Body of pancreas (tissue), 4 donors: Measurements from ENCODE around the gene RNU1-3. TPM values are rescaled to one million over a fixed set of nuclear protein-coding genes. Genes with fewer than 3 reads are reported as not detected.
"Not testable (repeated sequence)": the region's sequence is repeated elsewhere in the genome, so short reads cannot be mapped to it uniquely, and the experiment has no call there.

Experiments used
- ATAC-seq: fragments of 150-250 bp; one replicate; pipeline ENCODE4 v1.9.1; 2016
- DNase-seq, 4 donors: peaks; one replicate each; pipeline ENCODE4 v3.0.0-alpha.2; 2019
- H3K27ac ChIP-seq, 4 donors: fragments of 200-600 bp; sonication (generic); 1 replicate in 3 of 4; 2 replicates in 1 of 4; pipeline versions ENCODE4 v1.5.1 to v1.6.1; 2016 to 2019; ENCODE audit warnings: mild to moderate bottlenecking in 1 of 4, mixed read lengths in 1 of 4, moderate library complexity in 1 of 4
- H3K27me3 ChIP-seq, 2 donors: fragments of 200-600 bp; sonication (generic); one replicate each; pipeline ENCODE4 v1.6.0; 2016; ENCODE audit warnings: mild to moderate bottlenecking in 1 of 2
- H3K36me3 ChIP-seq, 2 donors: fragments of 200-600 bp; sonication (generic); replicated peaks in 1 of 2; 2 replicates each; pipeline ENCODE4 v1.5.1; 2016; ENCODE audit warnings: low read depth in 2 of 2; ENCODE audit not compliant: insufficient read depth in 1 of 2
- H3K4me1 ChIP-seq: fragments of 200-600 bp; sonication (generic); one replicate; pipeline ENCODE4 v1.6.0; 2016
- H3K4me3 ChIP-seq, 2 donors: fragments of 200-600 bp; sonication (generic); 1 replicate in 1 of 2; 2 replicates in 1 of 2; pipeline ENCODE4 v1.5.1; 2016 to 2019
- H3K9me3 ChIP-seq, 3 donors: fragments of 200-600 bp; sonication (generic); 1 replicate in 2 of 3; 2 replicates in 1 of 3; pipeline ENCODE4 v1.5.1; 2016
- CTCF ChIP-seq, 7 experiments: fragments of 450-650 bp in 4 of 7; fragments of 200-600 bp in 3 of 7; sonication (generic) in 3 of 7; IDR thresholded peaks; one replicate each; pipeline ENCODE4 v1.5.1; 2016 to 2019; ENCODE audit warnings: antibody characterized with exemption in 7 of 7
- POLR2A ChIP-seq, 3 donors: fragments of 450-650 bp; IDR thresholded peaks; one replicate each; pipeline ENCODE4 v1.6.1; 2016; ENCODE audit warnings: antibody characterized with exemption in 3 of 3, mild to moderate bottlenecking in 2 of 3
- WGBS, 2 donors: methylation state at CpG; one replicate each; pipeline ENCODE4 v1.1.5; 2017; 5-methylcytosine and 5-hydroxymethylcytosine counted together
- intact Hi-C: fragments of 100-400 bp; cut with DNase I; formaldehyde crosslinking; loops from one replicate; pipeline ENCODE4 v1.15.1; 2023
- total RNA-seq, 2 donors: library from RNA; depleted of rRNA; stranded (reverse); fragments of >200 nt; gene quantifications; one replicate each; pipeline ENCODE4 v1.1.0, GENCODE V29; 2016

The RNU1-3 gene
- total RNA-seq, 2 donors from 2014 or later, result under 0.01 to 15,479 TPM

- 89 to 91% methylated on average over 25 of the region's 25 CpGs for WGBS, 2 donors
- DNase-seq, result peak in 2 of 4 donors; percentile 18 to 33
- no peak overlapping the region for H3K27ac ChIP-seq
- intact Hi-C loops, result no loop called here
- ATAC-seq, result no peak
- no peaks in the 10 kb centered on the region for H3K9me3 ChIP-seq
- H3K4me1 ChIP-seq, result peaks cover 16% of the 10 kb centered on the region
- H3K4me3 ChIP-seq, result no peak overlapping the region
- TF ChIP-seq POLR2A (IDR thresholded peaks at IDR 0.05), result no peak
- TF ChIP-seq CTCF (IDR thresholded peaks at IDR 0.05), result no peak
- peaks cover 7 to 20% of the 10 kb centered on the region in 2 donors for H3K36me3 ChIP-seq
- no peaks in the 10 kb centered on the region for H3K27me3 ChIP-seq
Observed at GRCh38 chr1:16625497-16626408, 41.0 kb downstream of the RNU1-3 start.

GRCh38 chr1:16623812-16624719, 42.7 kb downstream of the RNU1-3 start:
- WGBS, 2 donors, result 51 to 52% methylated on average over 21 to 27 of the region's 27 CpGs
- intact Hi-C loops, result loop anchor here (5.0 kb wide), 1 partner anchor 323 kb away; no protein-coding TSS in a partner anchor
- Histone ChIP-seq H3K4me1 (peaks cover 16% of the 10 kb centered on the region), H3K27ac (peak overlapping the region; percentile 57 to 68 (median 66)), H3K36me3 (peaks cover 7 to 19% of the 10 kb centered on the region in 2 donors)
- TF ChIP-seq CTCF (IDR thresholded peaks at IDR 0.05), result peak in 1 of 7 experiments; percentile 20
- not testable (repeated sequence) for H3K4me3 ChIP-seq, H3K27me3 ChIP-seq, H3K9me3 ChIP-seq
- ATAC-seq (peak; percentile 74), DNase-seq (peak; percentile 83 to 99 (median 93))

GRCh38 chr1:16623337-16623736, 43.4 kb downstream of the RNU1-3 start:
- peak; percentile 25 for ATAC-seq
- H3K4me1 ChIP-seq, result peaks cover 16% of the 10 kb centered on the region
- H3K27ac ChIP-seq, result peak overlapping the region; percentile 57 to 68 (median 66)
- H3K9me3 ChIP-seq, H3K4me3 ChIP-seq, H3K27me3 ChIP-seq: not testable (repeated sequence)
- H3K36me3 ChIP-seq, result peaks cover 7 to 17% of the 10 kb centered on the region in 2 donors
- peak; percentile 68 to 94 (median 84) for DNase-seq
- intact Hi-C loops, result loop anchor here (5.0 kb wide), 1 partner anchor 324 kb away; no protein-coding TSS in a partner anchor
- WGBS, 2 donors, result 40 to 48% methylated on average over 7 of the region's 7 CpGs

- H3K27ac ChIP-seq, H3K27me3 ChIP-seq, H3K4me3 ChIP-seq, ATAC-seq, H3K9me3 ChIP-seq: not testable (repeated sequence)
- Histone ChIP-seq H3K4me1 (peaks cover 16% of the 10 kb centered on the region), H3K36me3 (peaks cover 7 to 15% of the 10 kb centered on the region in 2 donors)
- intact Hi-C loops, result loop anchor here (5.0 kb wide), 1 partner anchor 326 kb away; no protein-coding TSS in a partner anchor
- 86 to 87% methylated on average over 9 of the region's 9 CpGs for WGBS, 2 donors
- peak in 3 of 4 donors; percentile 7 to 29 (median 14) for DNase-seq
Observed at GRCh38 chr1:16621681-16622315, 45.0 kb downstream of the RNU1-3 start.

GRCh38 chr1:16621300-16621658, 45.5 kb downstream of the RNU1-3 start:
- Histone ChIP-seq H3K4me3 (no peak overlapping the region), H3K9me3 (no peaks in the 10 kb centered on the region), H3K27ac (no peak overlapping the region), H3K36me3 (peaks cover 7 to 12% of the 10 kb centered on the region in 2 donors), H3K4me1 (peaks cover 16% of the 10 kb centered on the region), H3K27me3 (no peaks in the 10 kb centered on the region)
- intact Hi-C loops, result loop anchor here (5.0 kb wide), 1 partner anchor 326 kb away; no protein-coding TSS in a partner anchor
- 86% methylated on average over 2 of the region's 2 CpGs for WGBS, 2 donors
- DNase-seq (no peak), ATAC-seq (no peak)
- TF ChIP-seq POLR2A (IDR thresholded peaks at IDR 0.05), result no peak
- no peak for TF ChIP-seq CTCF (IDR thresholded peaks at IDR 0.05)

- 85 to 86% methylated on average over 21 of the region's 21 CpGs for WGBS, 2 donors
- not testable (repeated sequence) for H3K27ac ChIP-seq, ATAC-seq, H3K36me3 ChIP-seq, H3K27me3 ChIP-seq, H3K4me3 ChIP-seq, H3K9me3 ChIP-seq
- peaks cover 16% of the 10 kb centered on the region for H3K4me1 ChIP-seq
- intact Hi-C loops, result loop anchor here (5.0 kb wide), 1 partner anchor 327 kb away; no protein-coding TSS in a partner anchor
- DNase-seq, result peak in 3 of 4 donors; percentile 17 to 44 (median 27)
Observed at GRCh38 chr1:16619803-16620501, 46.8 kb downstream of the RNU1-3 start.
